Inflammatory macrophage treated with lipopolysaccharide for 1 hour (primary cell): ENCODE measurements around the gene MYO16.
A peak's percentile ranks its signal among the peaks of the same experiment; 100 is the strongest.
"Not testable (repeated sequence)": the region's sequence is repeated elsewhere in the genome, so short reads cannot be mapped to it uniquely, and the experiment has no call there.

Experiments used
- DNase-seq, 2 donors: peaks; one replicate each; pipeline ENCODE4 v3.0.0-alpha.2; 2020 to 2022

Gene MYO16

GRCh38 chr13:109208522-109208921, 579.1 kb downstream of the MYO16 start:
- no peak for DNase-seq

- no peak for DNase-seq
These were observed 580.1 kb downstream of the MYO16 start for GRCh38 chr13:109209526-109209925.

- no peak for DNase-seq
These were observed 582.2 kb downstream of the MYO16 start for GRCh38 chr13:109211616-109212015.

- DNase-seq: no peak
These were observed 583.2 kb downstream of the MYO16 start for GRCh38 chr13:109212650-109213049.

- DNase-seq: no peak
These were observed 584.3 kb downstream of the MYO16 start for GRCh38 chr13:109213714-109214113.

GRCh38 chr13:109214393-109214792, 585.0 kb downstream of the MYO16 start:
- no peak for DNase-seq

GRCh38 chr13:109215377-109215776, 586.0 kb downstream of the MYO16 start:
- no peak for DNase-seq

- not testable (repeated sequence) for DNase-seq
These were observed 588.1 kb downstream of the MYO16 start for GRCh38 chr13:109217510-109217909.

GRCh38 chr13:109220631-109221030, 591.2 kb downstream of the MYO16 start:
- no peak for DNase-seq

- no peak for DNase-seq
These were observed 594.6 kb downstream of the MYO16 start for GRCh38 chr13:109224033-109224432.

GRCh38 chr13:109226631-109227030, 597.2 kb downstream of the MYO16 start:
- DNase-seq: no peak

GRCh38 chr13:109227344-109227940, 598.0 kb downstream of the MYO16 start:
- no peak for DNase-seq

GRCh38 chr13:109228211-109228610, 598.8 kb downstream of the MYO16 start:
- no peak for DNase-seq

- DNase-seq: no peak
These were observed 602.5 kb downstream of the MYO16 start for GRCh38 chr13:109231888-109232287.

- no peak for DNase-seq
These were observed 603.9 kb downstream of the MYO16 start for GRCh38 chr13:109233293-109233692.

- no peak for DNase-seq
These were observed 606.5 kb downstream of the MYO16 start for GRCh38 chr13:109235901-109236300.

- DNase-seq: no peak
These were observed 611.7 kb downstream of the MYO16 start for GRCh38 chr13:109241160-109241559.

GRCh38 chr13:109243311-109243951, 614.0 kb downstream of the MYO16 start:
- DNase-seq: peak; percentile 3 to 7

- no peak for DNase-seq
These were observed 615.2 kb downstream of the MYO16 start for GRCh38 chr13:109244566-109244965.

GRCh38 chr13:109246001-109246400, 616.6 kb downstream of the MYO16 start:
- DNase-seq: no peak

- DNase-seq: no peak
These were observed 620.5 kb downstream of the MYO16 start for GRCh38 chr13:109249780-109250528.

GRCh38 chr13:109251956-109252355, 622.5 kb downstream of the MYO16 start:
- DNase-seq: no peak

- DNase-seq: no peak
These were observed 623.9 kb downstream of the MYO16 start for GRCh38 chr13:109253316-109253715.

- DNase-seq: no peak
These were observed 624.9 kb downstream of the MYO16 start for GRCh38 chr13:109254274-109254673.
